Gastrocnemius medialis (tissue), 4 donors: ENCODE measurements around the gene XAGE3. TPM values are rescaled to one million over a fixed set of nuclear protein-coding genes. Genes with fewer than 3 reads are reported as not detected.

Experiments used
- ATAC-seq, 2 donors: fragments of 150-250 bp; one replicate each; pipeline ENCODE4 v1.9.1; 2016
- DNase-seq, 2 donors: peaks; one replicate each; pipeline ENCODE4 v3.0.0-alpha.2; 2019
- H3K27ac ChIP-seq, 4 donors: fragments of 200-600 bp; sonication (generic); 1 replicate in 1 of 4; 2 replicates in 3 of 4; pipeline ENCODE4 v1.5.1; 2016 to 2018; ENCODE audit warnings: mild to moderate bottlenecking in 2 of 4, moderate library complexity in 1 of 4
- H3K27me3 ChIP-seq, 3 donors: fragments of 200-600 bp; sonication (generic) in 2 of 3; 1 replicate in 1 of 3; 2 replicates in 2 of 3; pipeline versions ENCODE4 v1.5.1 to v1.6.0; 2016 to 2019; ENCODE audit warnings: mild to moderate bottlenecking in 1 of 3, moderate library complexity in 1 of 3
- H3K36me3 ChIP-seq, 2 donors: fragments of 200-600 bp; sonication (generic) in 1 of 2; one replicate each; pipeline ENCODE4 v1.5.1; 2017 to 2018
- H3K4me1 ChIP-seq, 2 donors: fragments of 200-600 bp; sonication (generic) in 1 of 2; one replicate each; pipeline ENCODE4 v1.5.1; 2016 to 2017; ENCODE audit warnings: mild to moderate bottlenecking in 2 of 2
- H3K4me3 ChIP-seq, 4 donors: fragments of 200-600 bp; sonication (generic) in 3 of 4; 1 replicate in 1 of 4; 2 replicates in 3 of 4; pipeline ENCODE4 v1.5.1; 2016 to 2019; ENCODE audit warnings: mild to moderate bottlenecking in 2 of 4
- H3K9me3 ChIP-seq, 3 donors: fragments of 200-600 bp; sonication (generic) in 2 of 3; 1 replicate in 1 of 3; 2 replicates in 2 of 3; pipeline ENCODE4 v1.5.1; 2016 to 2019
- POLR2A ChIP-seq, 2 donors: fragments of 450-650 bp; IDR thresholded peaks; one replicate each; pipeline ENCODE4 v1.6.1; 2017; ENCODE audit warnings: antibody characterized with exemption in 2 of 2, mild to moderate bottlenecking in 2 of 2, moderate library complexity in 2 of 2
- in situ Hi-C, 4 donors: fragments of 200-750 bp; cut with MboI; loops; one replicate each; pipeline versions ENCODE4 v1.15.0 to v1.8.0; 2017; ENCODE audit warnings: low sequenced_read_pairs in 4 of 4
- intact Hi-C: fragments of 100-400 bp; cut with DNase I; formaldehyde crosslinking; loops from one replicate; pipeline ENCODE4 v1.15.1; 2023; ENCODE audit warnings: low total_unique reads
- total RNA-seq, 4 donors: library from RNA; depleted of rRNA; stranded (reverse); fragments of >200 nt; gene quantifications; one replicate each; pipeline versions ENCODE4 v1.1.0 to v1.2.3, GENCODE V29; 2016
- TF ChIP-seq, protein P1 (sequence below), 5 experiments: fragments of 450-650 bp in 3 of 5; fragments of 200-600 bp in 2 of 5; sonication (generic) in 2 of 5; IDR thresholded peaks in 4 of 5; conservative IDR thresholded peaks in 1 of 5; 1 replicate in 4 of 5; 2 replicates in 1 of 5; pipeline ENCODE4 v1.5.1; 2016 to 2019; ENCODE audit warnings: antibody characterized with exemption in 5 of 5, mild to moderate bottlenecking in 3 of 5, moderate library complexity in 3 of 5

XAGE3 gene
- total RNA-seq, 4 donors from 2014 or later = not detected

DNA sequence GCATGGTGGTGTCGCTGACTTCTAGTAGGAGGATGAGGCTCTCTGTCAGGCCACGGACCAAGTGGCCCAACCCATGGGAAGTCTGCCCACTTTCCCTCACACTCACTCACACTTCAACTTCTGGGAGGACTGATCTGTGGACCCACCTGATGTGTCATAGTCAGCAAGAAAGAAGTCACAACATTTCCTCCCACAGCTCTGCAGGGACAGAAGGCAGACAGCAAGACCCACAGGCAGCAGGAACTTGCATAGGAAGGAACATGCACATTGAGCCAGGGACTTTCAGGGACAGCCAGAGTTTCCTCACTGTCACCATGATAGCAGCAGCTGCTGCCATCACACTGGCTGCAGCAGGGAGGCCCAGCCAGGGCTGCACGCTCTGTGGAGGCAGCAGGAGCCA lies 37.3 kb downstream of the XAGE3 start:
- no peaks in the 10 kb centered on the region for H3K4me1 ChIP-seq
- intact Hi-C loops = no loop called here
- ATAC-seq (no peak), DNase-seq (no peak)
- no peaks in the 10 kb centered on the region for H3K9me3 ChIP-seq
- H3K36me3 ChIP-seq = no peaks in the 10 kb centered on the region
- in situ Hi-C loops = no loop called here
- TF ChIP-seq, protein P1, sequence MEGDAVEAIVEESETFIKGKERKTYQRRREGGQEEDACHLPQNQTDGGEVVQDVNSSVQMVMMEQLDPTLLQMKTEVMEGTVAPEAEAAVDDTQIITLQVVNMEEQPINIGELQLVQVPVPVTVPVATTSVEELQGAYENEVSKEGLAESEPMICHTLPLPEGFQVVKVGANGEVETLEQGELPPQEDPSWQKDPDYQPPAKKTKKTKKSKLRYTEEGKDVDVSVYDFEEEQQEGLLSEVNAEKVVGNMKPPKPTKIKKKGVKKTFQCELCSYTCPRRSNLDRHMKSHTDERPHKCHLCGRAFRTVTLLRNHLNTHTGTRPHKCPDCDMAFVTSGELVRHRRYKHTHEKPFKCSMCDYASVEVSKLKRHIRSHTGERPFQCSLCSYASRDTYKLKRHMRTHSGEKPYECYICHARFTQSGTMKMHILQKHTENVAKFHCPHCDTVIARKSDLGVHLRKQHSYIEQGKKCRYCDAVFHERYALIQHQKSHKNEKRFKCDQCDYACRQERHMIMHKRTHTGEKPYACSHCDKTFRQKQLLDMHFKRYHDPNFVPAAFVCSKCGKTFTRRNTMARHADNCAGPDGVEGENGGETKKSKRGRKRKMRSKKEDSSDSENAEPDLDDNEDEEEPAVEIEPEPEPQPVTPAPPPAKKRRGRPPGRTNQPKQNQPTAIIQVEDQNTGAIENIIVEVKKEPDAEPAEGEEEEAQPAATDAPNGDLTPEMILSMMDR (IDR thresholded peaks at IDR 0.05 in 4 of 5, conservative IDR thresholded peaks at IDR 0.05 in 1 of 5) = no peak
- no peak for TF ChIP-seq POLR2A (IDR thresholded peaks at IDR 0.05)
- peaks cover 0 to 2% (median 0%) of the 10 kb centered on the region in 3 donors for H3K27me3 ChIP-seq
- no peak overlapping the region for H3K4me3 ChIP-seq
- no peak overlapping the region for H3K27ac ChIP-seq

DNA sequence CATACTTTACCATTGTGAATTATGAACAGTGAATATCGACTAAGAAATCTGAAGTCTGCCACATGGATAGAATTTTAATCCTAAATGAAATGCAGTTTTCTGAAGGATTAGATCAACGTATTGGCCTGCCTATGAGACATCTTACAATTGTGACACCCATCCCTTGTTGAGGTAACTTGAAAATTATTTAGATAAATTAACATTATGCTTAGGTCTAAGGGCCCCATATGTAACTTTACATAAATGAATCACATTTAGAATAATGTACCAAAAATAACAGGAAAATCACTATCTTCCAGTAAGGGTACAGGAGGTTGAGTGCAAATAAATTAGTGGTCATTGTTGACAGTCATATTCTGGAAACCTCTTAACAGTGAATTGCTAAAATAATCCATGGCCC lies 43.3 kb downstream of the XAGE3 start:
- H3K36me3 ChIP-seq = no peaks in the 10 kb centered on the region
- intact Hi-C loops = no loop called here
- H3K27me3 ChIP-seq = peaks cover 0 to 5% (median 0%) of the 10 kb centered on the region in 3 donors
- no peak overlapping the region for H3K27ac ChIP-seq
- TF ChIP-seq, protein P1 (IDR thresholded peaks at IDR 0.05 in 4 of 5, conservative IDR thresholded peaks at IDR 0.05 in 1 of 5) = no peak
- TF ChIP-seq POLR2A (IDR thresholded peaks at IDR 0.05) = no peak
- DNase-seq (no peak), ATAC-seq (no peak)
- in situ Hi-C loops = no loop called here
- no peak overlapping the region for H3K4me3 ChIP-seq
- H3K4me1 ChIP-seq = no peaks in the 10 kb centered on the region
- H3K9me3 ChIP-seq = no peaks in the 10 kb centered on the region

DNA sequence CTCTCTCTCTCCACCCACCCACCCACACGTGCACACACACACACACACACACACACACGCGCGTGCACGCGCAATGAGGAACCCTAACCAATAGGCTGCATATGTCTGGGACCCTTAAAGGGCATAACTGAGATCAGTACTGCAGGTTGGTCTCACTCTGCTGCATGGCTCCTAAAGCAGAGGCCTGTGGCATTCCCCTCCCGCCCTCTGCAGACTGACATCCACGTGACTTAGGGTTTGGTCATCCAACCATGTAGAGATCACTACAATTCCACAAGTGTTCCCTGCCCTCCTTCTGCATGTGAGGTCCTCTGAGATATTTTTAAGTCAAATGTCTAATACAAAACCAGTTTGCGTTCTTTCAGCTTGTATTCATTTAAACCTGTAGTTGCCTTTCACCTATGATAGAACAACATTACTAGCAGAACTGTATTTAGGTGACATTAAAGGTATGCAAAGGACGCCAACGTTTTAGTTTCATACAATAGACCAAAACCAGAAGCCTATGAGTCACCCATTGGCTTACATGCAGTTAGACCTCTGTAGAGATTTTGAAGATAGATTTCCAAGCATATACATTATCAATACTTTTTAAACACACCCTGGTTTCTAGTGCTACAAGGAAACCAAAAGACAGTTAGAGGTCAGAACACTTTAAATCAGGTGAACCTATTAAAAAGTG lies 46.7 kb downstream of the XAGE3 start:
- Histone ChIP-seq H3K36me3 (no peaks in the 10 kb centered on the region), H3K27ac (no peak overlapping the region), H3K9me3 (no peaks in the 10 kb centered on the region), H3K4me3 (no peak overlapping the region), H3K4me1 (no peaks in the 10 kb centered on the region), H3K27me3 (peaks cover 0 to 5% (median 0%) of the 10 kb centered on the region in 3 donors)
- no peak for ATAC-seq
- TF ChIP-seq, protein P1 (IDR thresholded peaks at IDR 0.05 in 4 of 5, conservative IDR thresholded peaks at IDR 0.05 in 1 of 5) = no peak
- no peak for TF ChIP-seq POLR2A (IDR thresholded peaks at IDR 0.05)
- no peak for DNase-seq
- intact Hi-C loops (no loop called here), in situ Hi-C loops (no loop called here)

DNA sequence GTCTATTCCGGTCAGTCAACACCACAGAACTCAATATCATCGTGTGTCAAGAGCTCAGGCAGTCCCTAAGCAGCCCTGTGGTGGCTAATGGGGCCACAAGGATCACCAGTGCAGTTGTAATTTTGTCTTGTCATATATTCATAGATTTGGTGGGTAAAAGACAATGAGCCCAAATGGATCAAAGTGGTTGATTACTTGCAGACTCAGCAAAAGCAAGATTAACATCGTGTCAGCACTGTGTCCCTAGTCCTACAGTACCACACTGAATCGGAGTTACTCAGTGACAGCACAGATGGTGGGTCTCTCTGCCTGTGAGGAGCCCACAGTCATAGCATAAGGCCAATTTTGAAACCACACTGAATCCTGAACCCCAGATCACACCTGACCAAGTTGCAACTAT lies 48.1 kb downstream of the XAGE3 start:
- Histone ChIP-seq H3K27ac (no peak overlapping the region), H3K4me1 (no peaks in the 10 kb centered on the region), H3K27me3 (peaks cover 0 to 5% (median 0%) of the 10 kb centered on the region in 3 donors), H3K4me3 (no peak overlapping the region), H3K36me3 (no peaks in the 10 kb centered on the region), H3K9me3 (no peaks in the 10 kb centered on the region)
- intact Hi-C loops (no loop called here), in situ Hi-C loops (no loop called here)
- ATAC-seq (no peak), DNase-seq (no peak)
- TF ChIP-seq, protein P1 (IDR thresholded peaks at IDR 0.05 in 4 of 5, conservative IDR thresholded peaks at IDR 0.05 in 1 of 5) = no peak
- TF ChIP-seq POLR2A (IDR thresholded peaks at IDR 0.05) = no peak

Other genes starting within 250 kb of the XAGE3 start
- gene SSX7, start 213.2 kb downstream of the XAGE3 start, total RNA-seq = not detected
- not detected for gene SSX2, start 160.9 kb downstream of the XAGE3 start, total RNA-seq
- gene SSX2B, start 116.8 kb downstream of the XAGE3 start, total RNA-seq = not detected
- not detected for gene SPANXN5, start 70.7 kb downstream of the XAGE3 start, total RNA-seq
- gene XAGE5, start 56.8 kb downstream of the XAGE3 start, total RNA-seq = not detected
- gene FAM156B, start 29.2 kb upstream of the XAGE3 start, total RNA-seq = 1 to 10 TPM in 2 of 4 donors, under 1 TPM in 2; 0.13 to 7.8 (median 0.85) TPM
- 10 to 100 TPM in 1 of 4 donors, 1 to 10 TPM in 3; 1.7 to 14.0 (median 4.9) TPM for gene FAM156A, start 90.4 kb upstream of the XAGE3 start, total RNA-seq
- gene GPR173, start 180.7 kb upstream of the XAGE3 start, total RNA-seq = under 1 TPM in 3 of 4 donors, not detected in 1; 0.07 to 0.31 (median 0.10) TPM
- 100 to 1,000 TPM in 1 of 4 donors, 10 to 100 TPM in 3; 46.7 to 161 (median 78.6) TPM for gene TSPYL2, start 214.3 kb upstream of the XAGE3 start, total RNA-seq
- 10 to 100 TPM in 2 of 4 donors, 1 to 10 TPM in 2; 3.0 to 13.0 (median 7.4) TPM for gene KANTR, start 226.1 kb upstream of the XAGE3 start, total RNA-seq